ENCODE results near the gene FGF1.

The FGF1 gene

DNA sequence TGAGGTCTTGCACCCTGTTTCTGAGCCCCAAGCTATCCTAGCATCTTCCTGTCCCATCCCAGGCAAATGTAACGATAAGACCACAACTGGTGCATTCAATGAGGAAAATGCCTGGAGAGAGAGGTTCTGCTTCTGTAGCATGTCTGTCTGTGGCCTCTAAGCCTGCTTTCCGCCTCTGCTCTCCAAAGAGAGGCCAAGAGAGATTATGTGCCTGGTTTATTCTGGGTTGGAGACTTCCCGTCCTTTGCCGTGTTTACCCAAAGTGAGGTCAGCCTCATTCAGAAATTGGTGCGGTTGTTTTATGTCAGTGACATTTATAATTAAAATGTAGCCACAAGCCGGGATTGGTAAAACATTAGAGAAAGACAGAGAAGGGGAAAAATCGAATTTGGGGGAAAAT lies 77.8 kb downstream of the FGF1 start:
- no peak overlapping the region for H3K4me3 ChIP-seq (ENCODE audit: low read depth in 1 of 5, low read length in 5 of 5)
- H3K4me1 ChIP-seq (ENCODE audit: control insufficient read depth in 5 of 5, insufficient read depth in 5 of 5, low read length in 5 of 5) = peaks cover 0 to 7% (median 0%) of the 10 kb centered on the region in 5 donors

GRCh38 chr5:142605611-142606010 lies 80.3 kb downstream of the FGF1 start:
- Histone ChIP-seq H3K9me3 (ENCODE audit: control insufficient read depth in 5 of 5, low read length in 5 of 5) (no peaks in the 10 kb centered on the region), H3K27ac (ENCODE audit: low read depth, low read length) (no peak overlapping the region), H3K9ac (ENCODE audit: low read length in 5 of 5) (no peak overlapping the region), H3K4me3 (ENCODE audit: low read depth in 1 of 5, low read length in 5 of 5) (no peak overlapping the region), H3K27me3 (ENCODE audit: control insufficient read depth in 5 of 5, insufficient read depth in 4 of 5, low read length in 5 of 5) (no peaks in the 10 kb centered on the region), H3K4me1 (ENCODE audit: control insufficient read depth in 5 of 5, insufficient read depth in 5 of 5, low read length in 5 of 5) (peaks cover 0 to 7% (median 5%) of the 10 kb centered on the region in 5 donors), H3K36me3 (ENCODE audit: control insufficient read depth in 5 of 5, insufficient read depth in 5 of 5, low read length in 5 of 5) (no peaks in the 10 kb centered on the region)

More for the DNA sequence above, 77.8 kb downstream of the FGF1 start:
- no peak overlapping the region for H3K27ac ChIP-seq (ENCODE audit: low read depth, low read length)
- no peak overlapping the region for H3K9ac ChIP-seq (ENCODE audit: low read length in 5 of 5)
- H3K36me3 ChIP-seq (ENCODE audit: control insufficient read depth in 5 of 5, insufficient read depth in 5 of 5, low read length in 5 of 5) = no peaks in the 10 kb centered on the region
- H3K27me3 ChIP-seq (ENCODE audit: control insufficient read depth in 5 of 5, insufficient read depth in 4 of 5, low read length in 5 of 5) = no peaks in the 10 kb centered on the region
- no peaks in the 10 kb centered on the region for H3K9me3 ChIP-seq (ENCODE audit: control insufficient read depth in 5 of 5, low read length in 5 of 5)

DNA sequence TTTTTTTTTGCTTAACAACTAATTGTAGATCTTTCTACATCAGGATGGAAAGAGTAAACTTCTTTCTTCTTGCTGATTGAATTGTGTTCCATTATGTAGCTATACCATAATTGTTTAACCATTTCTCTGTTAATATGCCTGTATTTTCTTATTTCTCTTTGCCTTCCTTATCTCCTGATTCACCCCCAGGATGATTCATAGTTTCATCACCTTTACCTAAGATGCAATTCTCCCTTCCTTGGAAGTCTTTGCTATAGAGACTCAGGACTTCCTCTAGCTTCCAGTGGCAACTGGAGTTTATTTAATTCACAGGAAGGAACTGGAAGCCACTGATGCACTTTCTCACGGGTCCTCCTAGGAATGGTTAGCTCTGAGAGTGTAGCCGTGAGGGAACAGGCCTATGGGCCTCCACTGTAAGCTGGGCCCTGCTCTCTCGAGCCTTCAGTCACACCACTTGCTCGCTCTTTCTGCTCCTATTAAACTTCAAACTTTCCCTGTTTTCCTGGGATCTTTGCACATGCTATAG lies 83.1 kb downstream of the FGF1 start:
- Histone ChIP-seq H3K9ac (ENCODE audit: low read length in 5 of 5) (peak overlapping the region in 1 of 5 donors; percentile 29), H3K27me3 (ENCODE audit: control insufficient read depth in 5 of 5, insufficient read depth in 4 of 5, low read length in 5 of 5) (no peaks in the 10 kb centered on the region), H3K27ac (ENCODE audit: low read depth, low read length) (no peak overlapping the region), H3K4me1 (ENCODE audit: control insufficient read depth in 5 of 5, insufficient read depth in 5 of 5, low read length in 5 of 5) (peaks cover 0 to 10% (median 5%) of the 10 kb centered on the region in 5 donors), H3K9me3 (ENCODE audit: control insufficient read depth in 5 of 5, low read length in 5 of 5) (no peaks in the 10 kb centered on the region), H3K4me3 (ENCODE audit: low read depth in 1 of 5, low read length in 5 of 5) (no peak overlapping the region), H3K36me3 (ENCODE audit: control insufficient read depth in 5 of 5, insufficient read depth in 5 of 5, low read length in 5 of 5) (peaks cover 0 to 3% (median 0%) of the 10 kb centered on the region in 5 donors)

GRCh38 chr5:142601432-142601831 lies 84.5 kb downstream of the FGF1 start:
- Histone ChIP-seq H3K9me3 (ENCODE audit: control insufficient read depth in 5 of 5, low read length in 5 of 5) (no peaks in the 10 kb centered on the region), H3K4me1 (ENCODE audit: control insufficient read depth in 5 of 5, insufficient read depth in 5 of 5, low read length in 5 of 5) (peaks cover 0 to 10% (median 5%) of the 10 kb centered on the region in 5 donors), H3K27ac (ENCODE audit: low read depth, low read length) (no peak overlapping the region), H3K9ac (ENCODE audit: low read length in 5 of 5) (no peak overlapping the region), H3K36me3 (ENCODE audit: control insufficient read depth in 5 of 5, insufficient read depth in 5 of 5, low read length in 5 of 5) (peaks cover 0 to 3% (median 0%) of the 10 kb centered on the region in 5 donors), H3K27me3 (ENCODE audit: control insufficient read depth in 5 of 5, insufficient read depth in 4 of 5, low read length in 5 of 5) (no peaks in the 10 kb centered on the region), H3K4me3 (ENCODE audit: low read depth in 1 of 5, low read length in 5 of 5) (peak overlapping the region in 1 of 5 donors; percentile 57)

- peaks cover 0 to 10% (median 5%) of the 10 kb centered on the region in 5 donors for H3K4me1 ChIP-seq (ENCODE audit: control insufficient read depth in 5 of 5, insufficient read depth in 5 of 5, low read length in 5 of 5)
- H3K9ac ChIP-seq (ENCODE audit: low read length in 5 of 5) = peak overlapping the region in 1 of 5 donors; percentile 64
- no peaks in the 10 kb centered on the region for H3K27me3 ChIP-seq (ENCODE audit: control insufficient read depth in 5 of 5, insufficient read depth in 4 of 5, low read length in 5 of 5)
- peak overlapping the region; percentile 11 for H3K27ac ChIP-seq (ENCODE audit: low read depth, low read length)
- H3K9me3 ChIP-seq (ENCODE audit: control insufficient read depth in 5 of 5, low read length in 5 of 5) = no peaks in the 10 kb centered on the region
- H3K36me3 ChIP-seq (ENCODE audit: control insufficient read depth in 5 of 5, insufficient read depth in 5 of 5, low read length in 5 of 5) = peaks cover 0 to 3% (median 0%) of the 10 kb centered on the region in 5 donors
- peak overlapping the region in 3 of 5 donors; percentile 5 to 57 (median 50) for H3K4me3 ChIP-seq (ENCODE audit: low read depth in 1 of 5, low read length in 5 of 5)
Observed at GRCh38 chr5:142600611-142601358, 85.1 kb downstream of the FGF1 start.

GRCh38 chr5:142600092-142600491 lies 85.8 kb downstream of the FGF1 start:
- H3K9me3 ChIP-seq (ENCODE audit: control insufficient read depth in 5 of 5, low read length in 5 of 5) = no peaks in the 10 kb centered on the region
- H3K27me3 ChIP-seq (ENCODE audit: control insufficient read depth in 5 of 5, insufficient read depth in 4 of 5, low read length in 5 of 5) = no peaks in the 10 kb centered on the region
- H3K4me1 ChIP-seq (ENCODE audit: control insufficient read depth in 5 of 5, insufficient read depth in 5 of 5, low read length in 5 of 5) = peaks cover 0 to 10% (median 5%) of the 10 kb centered on the region in 5 donors
- H3K27ac ChIP-seq (ENCODE audit: low read depth, low read length) = peak overlapping the region; percentile 11
- no peak overlapping the region for H3K9ac ChIP-seq (ENCODE audit: low read length in 5 of 5)
- peaks cover 0 to 3% (median 0%) of the 10 kb centered on the region in 5 donors for H3K36me3 ChIP-seq (ENCODE audit: control insufficient read depth in 5 of 5, insufficient read depth in 5 of 5, low read length in 5 of 5)
- H3K4me3 ChIP-seq (ENCODE audit: low read depth in 1 of 5, low read length in 5 of 5) = no peak overlapping the region

- H3K36me3 ChIP-seq (ENCODE audit: control insufficient read depth in 5 of 5, insufficient read depth in 5 of 5, low read length in 5 of 5) = peaks cover 0 to 6% (median 0%) of the 10 kb centered on the region in 5 donors
- no peak overlapping the region for H3K4me3 ChIP-seq (ENCODE audit: low read depth in 1 of 5, low read length in 5 of 5)
- no peak overlapping the region for H3K27ac ChIP-seq (ENCODE audit: low read depth, low read length)
- no peaks in the 10 kb centered on the region for H3K9me3 ChIP-seq (ENCODE audit: control insufficient read depth in 5 of 5, low read length in 5 of 5)
- no peaks in the 10 kb centered on the region for H3K27me3 ChIP-seq (ENCODE audit: control insufficient read depth in 5 of 5, insufficient read depth in 4 of 5, low read length in 5 of 5)
- H3K4me1 ChIP-seq (ENCODE audit: control insufficient read depth in 5 of 5, insufficient read depth in 5 of 5, low read length in 5 of 5) = peaks cover 0 to 10% (median 5%) of the 10 kb centered on the region in 5 donors
- H3K9ac ChIP-seq (ENCODE audit: low read length in 5 of 5) = no peak overlapping the region
Observed at GRCh38 chr5:142598338-142598700, 87.6 kb downstream of the FGF1 start.

DNA sequence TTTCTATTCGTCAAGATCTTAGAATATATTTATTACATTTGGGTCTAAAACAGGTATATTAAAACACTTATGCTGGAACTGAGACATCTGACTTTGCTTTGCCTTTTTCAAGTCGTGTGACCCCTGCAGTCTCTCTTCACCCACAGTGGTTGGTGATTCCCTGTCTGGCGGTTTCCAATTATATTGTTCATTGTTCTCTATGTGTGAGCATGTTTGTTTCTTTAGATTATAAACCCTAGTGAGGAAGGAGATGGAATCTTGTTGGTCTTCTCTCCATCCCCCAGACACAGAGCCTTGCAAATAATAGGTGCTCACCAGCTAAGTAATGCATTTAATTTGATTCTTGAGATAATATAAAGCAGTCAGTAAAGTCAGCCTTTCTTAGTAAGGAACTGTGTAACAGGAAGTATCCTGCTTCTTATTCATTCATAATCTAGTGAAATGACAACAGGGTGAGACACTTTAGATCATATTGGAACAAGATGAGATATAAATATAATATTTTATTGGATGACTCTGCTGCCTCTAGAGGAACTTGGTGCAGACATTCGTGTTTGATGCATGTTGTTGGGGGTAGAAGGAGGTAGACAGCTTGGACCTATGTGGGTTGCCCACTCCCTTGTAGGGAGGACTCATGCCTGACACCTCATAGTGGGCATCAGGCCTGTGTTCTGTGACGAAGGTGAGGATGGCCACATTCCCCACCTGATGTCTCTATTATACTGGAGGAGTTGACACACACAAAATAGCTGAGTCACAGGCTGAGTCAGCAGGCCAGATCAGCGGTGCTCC lies 88.1 kb downstream of the FGF1 start:
- H3K4me3 ChIP-seq (ENCODE audit: low read depth in 1 of 5, low read length in 5 of 5) = no peak overlapping the region
- no peak overlapping the region for H3K27ac ChIP-seq (ENCODE audit: low read depth, low read length)
- H3K9ac ChIP-seq (ENCODE audit: low read length in 5 of 5) = no peak overlapping the region
- H3K36me3 ChIP-seq (ENCODE audit: control insufficient read depth in 5 of 5, insufficient read depth in 5 of 5, low read length in 5 of 5) = peaks cover 0 to 6% (median 0%) of the 10 kb centered on the region in 5 donors
- peaks cover 0 to 10% (median 5%) of the 10 kb centered on the region in 5 donors for H3K4me1 ChIP-seq (ENCODE audit: control insufficient read depth in 5 of 5, insufficient read depth in 5 of 5, low read length in 5 of 5)
- H3K27me3 ChIP-seq (ENCODE audit: control insufficient read depth in 5 of 5, insufficient read depth in 4 of 5, low read length in 5 of 5) = no peaks in the 10 kb centered on the region
- no peaks in the 10 kb centered on the region for H3K9me3 ChIP-seq (ENCODE audit: control insufficient read depth in 5 of 5, low read length in 5 of 5)

GRCh38 chr5:142597025-142597424 lies 88.9 kb downstream of the FGF1 start:
- H3K9ac ChIP-seq (ENCODE audit: low read length in 5 of 5) = no peak overlapping the region
- no peak overlapping the region for H3K4me3 ChIP-seq (ENCODE audit: low read depth in 1 of 5, low read length in 5 of 5)
- peaks cover 0 to 9% (median 3%) of the 10 kb centered on the region in 5 donors for H3K36me3 ChIP-seq (ENCODE audit: control insufficient read depth in 5 of 5, insufficient read depth in 5 of 5, low read length in 5 of 5)
- H3K27ac ChIP-seq (ENCODE audit: low read depth, low read length) = no peak overlapping the region
- H3K27me3 ChIP-seq (ENCODE audit: control insufficient read depth in 5 of 5, insufficient read depth in 4 of 5, low read length in 5 of 5) = no peaks in the 10 kb centered on the region
- H3K4me1 ChIP-seq (ENCODE audit: control insufficient read depth in 5 of 5, insufficient read depth in 5 of 5, low read length in 5 of 5) = peaks cover 0 to 10% (median 5%) of the 10 kb centered on the region in 5 donors
- H3K9me3 ChIP-seq (ENCODE audit: control insufficient read depth in 5 of 5, low read length in 5 of 5) = no peaks in the 10 kb centered on the region

- Histone ChIP-seq H3K27me3 (ENCODE audit: control insufficient read depth in 5 of 5, insufficient read depth in 4 of 5, low read length in 5 of 5) (no peaks in the 10 kb centered on the region), H3K4me1 (ENCODE audit: control insufficient read depth in 5 of 5, insufficient read depth in 5 of 5, low read length in 5 of 5) (no peaks in the 10 kb centered on the region), H3K27ac (ENCODE audit: low read depth, low read length) (no peak overlapping the region)
Observed at GRCh38 chr5:142592365-142592764, 93.5 kb downstream of the FGF1 start.

More at GRCh38 chr5:142592365-142592764, 93.5 kb downstream of the FGF1 start:
- H3K9me3 ChIP-seq (ENCODE audit: control insufficient read depth in 5 of 5, low read length in 5 of 5) = no peaks in the 10 kb centered on the region
- H3K4me3 ChIP-seq (ENCODE audit: low read depth in 1 of 5, low read length in 5 of 5) = no peak overlapping the region
- H3K9ac ChIP-seq (ENCODE audit: low read length in 5 of 5) = no peak overlapping the region
- peaks cover 0 to 7% (median 3%) of the 10 kb centered on the region in 5 donors for H3K36me3 ChIP-seq (ENCODE audit: control insufficient read depth in 5 of 5, insufficient read depth in 5 of 5, low read length in 5 of 5)
